Ectodermal cell (in vitro differentiated cells): ENCODE measurements around the gene ANKRD39.

Experiments used
- H3K27ac ChIP-seq: 2 replicates; pipeline ENCODE4 v1.7.0; 2013; ENCODE audit warnings: mild to moderate bottlenecking, low read depth, low read length; ENCODE audit not compliant: insufficient read depth, poor library complexity, severe bottlenecking
- H3K27me3 ChIP-seq: 2 replicates; pipeline ENCODE4 v1.7.0; 2013; ENCODE audit warnings: mild to moderate bottlenecking, low read length; ENCODE audit not compliant: insufficient read depth, control insufficient read depth, poor library complexity, severe bottlenecking
- H3K36me3 ChIP-seq: one replicate; pipeline ENCODE4 v1.7.0; 2013; ENCODE audit warnings: low read length; ENCODE audit not compliant: control insufficient read depth, insufficient read depth
- H3K4me1 ChIP-seq: one replicate; pipeline ENCODE4 v1.7.0; 2013; ENCODE audit warnings: low read length; ENCODE audit not compliant: control insufficient read depth, insufficient read depth
- H3K4me3 ChIP-seq: 2 replicates; pipeline ENCODE4 v1.7.0; 2013; ENCODE audit warnings: low read depth, low read length, control low read depth; ENCODE audit not compliant: insufficient read depth
- H3K9me3 ChIP-seq: 2 replicates; pipeline ENCODE4 v1.7.0; 2013; ENCODE audit warnings: mild to moderate bottlenecking, low read length, moderate library complexity; ENCODE audit not compliant: control insufficient read depth
- WGBS, 2 experiments: methylation state at CpG; one replicate each; pipeline ENCODE4 v1.1.7; 2013; ENCODE audit warnings: missing lambda C conversion rate in 2 of 2; 5-methylcytosine and 5-hydroxymethylcytosine counted together

Gene ANKRD39

DNA sequence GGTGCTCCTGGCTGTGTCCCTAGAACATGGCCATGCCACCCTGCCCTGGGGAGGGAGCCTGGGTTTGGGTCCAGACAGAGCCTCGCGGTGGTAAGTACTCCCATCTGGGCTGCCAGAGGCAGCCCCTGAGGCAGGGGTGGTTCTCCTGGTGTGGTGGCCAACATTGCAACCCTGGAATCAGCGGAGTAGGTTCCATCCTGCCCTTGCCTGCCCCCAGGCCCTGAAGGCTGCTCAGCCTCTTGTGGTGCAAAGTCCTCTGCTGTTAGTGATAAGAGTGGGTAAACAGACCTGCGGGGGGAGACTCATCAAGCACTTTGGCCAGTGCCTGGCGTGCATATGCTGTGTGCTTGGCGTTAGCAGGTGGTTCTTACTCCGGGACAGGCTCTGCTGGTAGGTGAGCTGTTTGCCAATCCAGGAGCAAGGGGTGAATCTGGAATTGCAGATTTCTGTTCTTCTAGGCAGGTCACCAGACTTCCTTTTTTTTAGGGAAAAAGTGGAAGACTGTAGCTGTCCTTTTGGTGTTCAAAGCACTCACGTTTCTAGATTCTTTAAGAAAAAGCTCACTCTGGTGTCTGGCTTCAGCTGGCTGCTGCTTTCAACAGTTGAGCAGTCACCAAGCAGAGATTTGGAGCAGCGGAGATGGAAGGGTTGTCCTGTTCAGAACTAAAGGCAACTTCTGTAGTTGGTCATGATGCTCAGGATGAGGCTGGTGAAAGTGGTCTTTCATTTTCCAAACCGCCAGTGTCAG is 38.5 kb downstream of the ANKRD39 start:
- H3K27ac ChIP-seq = no peak overlapping the region
- no peak overlapping the region for H3K4me3 ChIP-seq
- H3K4me1 ChIP-seq = peaks cover 23% of the 10 kb centered on the region
- H3K36me3 ChIP-seq = no peaks in the 10 kb centered on the region
- 89 to 90% methylated on average over 10 of the region's 10 CpGs for WGBS, 2 experiments
- no peaks in the 10 kb centered on the region for H3K9me3 ChIP-seq
- peaks cover 4% of the 10 kb centered on the region for H3K27me3 ChIP-seq

DNA sequence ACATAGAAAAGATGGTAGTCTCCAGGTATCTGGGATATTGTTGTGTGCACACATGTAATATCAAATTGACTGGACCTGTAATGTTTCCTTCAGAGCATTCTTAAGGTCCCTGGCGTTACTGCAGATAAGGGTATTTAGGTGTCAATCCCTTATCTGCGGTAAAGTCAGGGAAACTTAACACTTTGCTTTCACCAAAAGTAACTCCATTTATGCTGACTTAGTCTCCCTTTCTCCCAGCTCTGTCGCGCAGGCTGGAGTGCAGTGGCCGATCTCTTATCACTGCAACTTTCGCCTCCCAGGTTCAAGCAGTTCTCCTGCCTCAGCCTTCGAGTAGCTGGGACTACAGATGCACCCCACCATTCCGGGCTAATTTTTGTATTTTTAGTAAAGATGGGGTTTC is 39.9 kb downstream of the ANKRD39 start:
- Histone ChIP-seq H3K36me3 (no peaks in the 10 kb centered on the region), H3K4me1 (peaks cover 23% of the 10 kb centered on the region), H3K27me3 (peaks cover 4% of the 10 kb centered on the region), H3K9me3 (no peaks in the 10 kb centered on the region), H3K27ac (no peak overlapping the region), H3K4me3 (peak overlapping the region; percentile 74)
- whole genome bisulfite sequencing, 2 experiments = 91 to 93% methylated on average over 8 of the region's 8 CpGs

DNA sequence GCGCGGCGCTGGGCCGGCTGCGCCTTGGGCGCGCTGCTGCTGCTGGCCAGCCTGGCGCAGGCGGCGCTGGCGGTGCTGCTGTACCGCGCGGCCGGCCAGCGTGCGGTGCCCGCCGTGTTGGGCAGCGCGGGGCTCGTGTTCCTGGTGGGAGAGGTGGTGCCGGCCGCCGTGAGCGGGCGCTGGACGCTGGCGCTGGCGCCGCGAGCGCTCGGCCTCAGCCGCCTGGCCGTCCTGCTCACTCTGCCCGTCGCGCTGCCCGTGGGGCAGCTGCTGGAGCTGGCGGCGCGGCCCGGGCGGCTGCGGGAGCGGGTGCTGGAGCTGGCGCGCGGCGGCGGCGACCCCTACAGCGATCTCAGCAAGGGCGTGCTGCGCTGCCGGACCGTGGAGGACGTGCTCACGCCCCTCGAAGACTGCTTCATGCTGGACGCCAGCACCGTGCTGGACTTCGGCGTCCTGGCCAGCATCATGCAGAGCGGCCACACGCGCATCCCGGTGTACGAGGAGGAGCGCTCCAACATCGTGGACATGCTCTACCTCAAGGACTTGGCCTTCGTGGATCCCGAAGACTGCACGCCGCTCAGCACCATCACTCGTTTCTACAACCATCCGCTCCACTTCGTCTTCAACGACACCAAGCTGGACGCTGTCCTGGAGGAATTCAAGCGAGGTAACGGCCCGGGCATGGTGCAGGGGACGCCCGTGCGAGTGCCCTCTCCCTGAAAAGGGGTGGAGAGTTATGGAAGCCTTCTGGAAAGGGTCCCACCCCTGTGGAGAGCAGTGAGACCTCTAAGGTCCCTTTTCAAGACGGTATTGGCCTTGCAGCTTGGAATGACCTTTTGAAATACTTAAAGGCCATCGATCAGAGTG is 40.7 kb downstream of the ANKRD39 start:
- Histone ChIP-seq H3K4me3 (peak overlapping the region; percentile 74), H3K27me3 (peaks cover 4% of the 10 kb centered on the region), H3K9me3 (no peaks in the 10 kb centered on the region), H3K27ac (no peak overlapping the region), H3K4me1 (peaks cover 23% of the 10 kb centered on the region), H3K36me3 (no peaks in the 10 kb centered on the region)
- 2 to 3% methylated on average over 89 of the region's 89 CpGs for WGBS, 2 experiments

GRCh38 chr2:96816127-96816835 is 41.5 kb downstream of the ANKRD39 start, which contains the start of gene CNNM3:
Gene CNNM3 (plus strand): TSS chr2:96816268. CDS start chr2:96816278, 10 bp downstream.
- 0% methylated on average over 103 of the region's 103 CpGs for WGBS, 2 experiments
- H3K36me3 ChIP-seq = no peaks in the 10 kb centered on the region
- H3K27me3 ChIP-seq = peaks cover 4% of the 10 kb centered on the region
- H3K4me3 ChIP-seq = peak within 1 kb of the TSS; percentile 74
- H3K27ac ChIP-seq = peak within 1 kb of the TSS; percentile 76
- H3K4me1 ChIP-seq = peaks cover 22% of the 10 kb centered on the region
- no peaks in the 10 kb centered on the region for H3K9me3 ChIP-seq

- Histone ChIP-seq H3K27me3 (peaks cover 4% of the 10 kb centered on the region), H3K36me3 (no peaks in the 10 kb centered on the region), H3K4me3 (peak overlapping the region; percentile 74), H3K27ac (peak overlapping the region; percentile 23), H3K4me1 (peaks cover 15% of the 10 kb centered on the region), H3K9me3 (no peaks in the 10 kb centered on the region)
- 3% methylated on average over 60 of the region's 60 CpGs for WGBS, 2 experiments
Observed at GRCh38 chr2:96815326-96816126, 42.3 kb downstream of the ANKRD39 start.

DNA sequence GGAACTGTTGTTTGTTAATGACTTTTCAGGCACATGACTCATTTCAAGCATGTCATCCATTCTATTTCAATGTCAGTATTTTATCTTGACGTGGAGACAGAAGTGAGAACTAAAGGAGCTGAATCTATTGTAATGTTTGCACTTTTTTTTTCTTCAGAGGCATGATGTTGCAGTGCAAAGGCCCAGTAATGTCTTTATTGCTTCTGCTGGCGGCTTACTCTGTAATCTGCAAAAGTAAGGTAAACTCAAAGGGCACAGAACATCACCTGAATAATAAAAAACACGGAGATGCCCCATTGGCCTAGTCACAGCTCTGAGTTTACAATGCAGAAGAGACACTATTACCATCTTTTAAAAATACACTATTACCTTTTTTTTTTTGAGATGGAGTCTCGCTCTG is 44.2 kb downstream of the ANKRD39 start:
- Histone ChIP-seq H3K27ac (no peak overlapping the region), H3K9me3 (no peaks in the 10 kb centered on the region), H3K36me3 (peaks cover 10% of the 10 kb centered on the region), H3K27me3 (peaks cover 4% of the 10 kb centered on the region), H3K4me1 (peaks cover 2% of the 10 kb centered on the region), H3K4me3 (no peak overlapping the region)
- WGBS, 2 experiments = 94 to 97% methylated on average over 4 of the region's 4 CpGs

- H3K27ac ChIP-seq = no peak overlapping the region
- 89 to 94% methylated on average over 3 of the region's 3 CpGs for WGBS, 2 experiments
- no peak overlapping the region for H3K4me3 ChIP-seq
- no peaks in the 10 kb centered on the region for H3K9me3 ChIP-seq
- peaks cover 12% of the 10 kb centered on the region for H3K36me3 ChIP-seq
- peaks cover 4% of the 10 kb centered on the region for H3K27me3 ChIP-seq
- H3K4me1 ChIP-seq = no peaks in the 10 kb centered on the region
Observed at GRCh38 chr2:96811917-96812316, 45.9 kb downstream of the ANKRD39 start.

DNA sequence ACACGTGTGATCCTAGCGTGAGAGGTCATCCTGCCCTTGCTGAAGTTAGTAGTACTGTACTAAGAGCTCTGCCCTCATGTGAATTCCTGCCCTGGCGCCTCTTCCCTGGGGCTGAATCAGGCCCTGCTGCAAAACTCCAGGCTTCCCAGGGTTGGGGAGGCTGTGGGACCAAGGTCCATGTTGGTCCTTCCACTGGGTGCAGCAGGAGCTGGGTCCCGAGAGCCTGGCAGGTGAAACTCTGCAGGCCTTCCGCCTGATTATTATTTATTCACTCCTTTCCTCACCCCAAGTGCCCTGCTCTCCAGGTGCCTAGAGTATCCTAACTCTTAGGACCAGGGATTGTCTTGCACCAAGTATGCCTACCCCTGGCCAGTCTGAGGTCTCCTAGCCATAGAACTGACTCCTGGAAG is 47.0 kb downstream of the ANKRD39 start:
- no peaks in the 10 kb centered on the region for H3K9me3 ChIP-seq
- peaks cover 12% of the 10 kb centered on the region for H3K36me3 ChIP-seq
- no peak overlapping the region for H3K4me3 ChIP-seq
- H3K27ac ChIP-seq = no peak overlapping the region
- 93% methylated on average over 5 of the region's 5 CpGs for WGBS, 2 experiments
- H3K27me3 ChIP-seq = peaks cover 4% of the 10 kb centered on the region
- no peaks in the 10 kb centered on the region for H3K4me1 ChIP-seq

DNA sequence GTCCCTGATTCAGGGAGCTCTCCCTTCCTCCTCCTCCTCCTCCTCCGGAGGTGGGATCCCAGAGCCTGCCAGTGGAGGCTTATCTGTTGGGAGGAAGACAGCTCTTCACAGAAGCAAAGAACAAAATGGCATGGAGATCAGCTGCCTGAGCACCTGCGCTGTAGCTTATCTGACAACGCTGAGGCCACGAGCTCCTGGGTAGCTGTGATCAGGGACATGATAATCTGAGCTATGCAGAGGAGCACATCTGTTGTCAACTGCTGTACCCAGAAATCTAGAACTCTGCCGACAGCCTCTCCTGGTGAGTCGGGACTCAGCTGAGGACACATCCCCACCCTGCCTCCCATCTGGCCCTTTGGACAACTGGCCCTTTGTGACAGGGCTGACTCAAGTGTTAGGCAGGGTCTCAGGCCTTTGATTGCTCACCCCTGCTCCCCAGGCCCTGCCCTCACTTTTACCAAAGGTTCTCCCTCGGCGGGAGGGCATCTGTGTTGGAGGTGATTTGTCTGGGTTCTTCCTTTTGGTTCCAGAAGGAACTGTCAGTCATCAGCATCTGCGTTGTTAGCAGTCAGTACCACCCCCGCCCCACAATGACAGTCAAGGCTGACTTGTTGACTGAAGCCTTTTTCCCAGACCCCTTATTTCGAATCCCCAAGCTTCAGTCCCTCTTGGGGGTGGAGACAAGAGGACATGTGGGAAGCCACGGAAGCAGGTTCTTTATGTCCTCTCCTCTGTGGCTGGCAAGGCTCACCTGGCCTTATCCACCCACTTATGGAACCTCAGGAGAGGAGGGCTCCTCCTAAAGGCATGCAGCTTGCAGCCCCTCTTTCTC is 47.6 kb downstream of the ANKRD39 start:
- 90 to 91% methylated on average over 12 of the region's 12 CpGs for WGBS, 2 experiments
- peaks cover under 1% of the 10 kb centered on the region for H3K27me3 ChIP-seq
- H3K27ac ChIP-seq = no peak overlapping the region
- H3K36me3 ChIP-seq = peaks cover 12% of the 10 kb centered on the region
- no peaks in the 10 kb centered on the region for H3K4me1 ChIP-seq
- no peaks in the 10 kb centered on the region for H3K9me3 ChIP-seq
- H3K4me3 ChIP-seq = no peak overlapping the region
